ENCODE measurements around the gene RFTN1.

Gene RFTN1

GRCh38 chr3:16474920-16475319, 38.6 kb downstream of the RFTN1 start:
- DNase-seq (ENCODE audit: extremely low spot score, insufficient read length, low read depth) (no peak), FAIRE-seq (peak; percentile 18)

GRCh38 chr3:16474216-16474615, 39.3 kb downstream of the RFTN1 start:
- DNase-seq (ENCODE audit: extremely low spot score, insufficient read length, low read depth) (no peak), FAIRE-seq (no peak)

GRCh38 chr3:16472593-16472992, 40.9 kb downstream of the RFTN1 start:
- DNase-seq (ENCODE audit: extremely low spot score, insufficient read length, low read depth): no peak
- FAIRE-seq: no peak

GRCh38 chr3:16471897-16472296, 41.6 kb downstream of the RFTN1 start:
- no peak for FAIRE-seq

GRCh38 chr3:16470590-16470989, 42.9 kb downstream of the RFTN1 start:
- no peak for DNase-seq (ENCODE audit: extremely low spot score, insufficient read length, low read depth)
- FAIRE-seq: no peak

More at GRCh38 chr3:16471897-16472296, 41.6 kb downstream of the RFTN1 start:
- DNase-seq (ENCODE audit: extremely low spot score, insufficient read length, low read depth): no peak

- DNase-seq (ENCODE audit: extremely low spot score, insufficient read length, low read depth): no peak
- no peak for FAIRE-seq
These were observed 45.0 kb downstream of the RFTN1 start for GRCh38 chr3:16468336-16469098.

GRCh38 chr3:16468002-16468335, 45.5 kb downstream of the RFTN1 start:
- DNase-seq (ENCODE audit: extremely low spot score, insufficient read length, low read depth) (no peak), FAIRE-seq (no peak)

- FAIRE-seq: peak; percentile 93
These were observed 46.1 kb downstream of the RFTN1 start for GRCh38 chr3:16467393-16467792.

GRCh38 chr3:16466822-16467221, 46.7 kb downstream of the RFTN1 start:
- no peak for DNase-seq (ENCODE audit: extremely low spot score, insufficient read length, low read depth)
- FAIRE-seq: no peak

More at GRCh38 chr3:16467393-16467792, 46.1 kb downstream of the RFTN1 start:
- peak; percentile 32 for DNase-seq (ENCODE audit: extremely low spot score, insufficient read length, low read depth)

- DNase-seq (ENCODE audit: extremely low spot score, insufficient read length, low read depth) (no peak), FAIRE-seq (no peak)
These were observed 48.9 kb downstream of the RFTN1 start for GRCh38 chr3:16464511-16465148.

GRCh38 chr3:16463914-16464313, 49.6 kb downstream of the RFTN1 start:
- FAIRE-seq: no peak

GRCh38 chr3:16463119-16463518, 50.4 kb downstream of the RFTN1 start:
- FAIRE-seq: no peak
- DNase-seq (ENCODE audit: extremely low spot score, insufficient read length, low read depth): no peak

More at GRCh38 chr3:16463914-16464313, 49.6 kb downstream of the RFTN1 start:
- DNase-seq (ENCODE audit: extremely low spot score, insufficient read length, low read depth): no peak

GRCh38 chr3:16462679-16463078, 50.8 kb downstream of the RFTN1 start:
- FAIRE-seq: no peak
- no peak for DNase-seq (ENCODE audit: extremely low spot score, insufficient read length, low read depth)

- no peak for FAIRE-seq
- DNase-seq (ENCODE audit: extremely low spot score, insufficient read length, low read depth): no peak
These were observed 51.8 kb downstream of the RFTN1 start for GRCh38 chr3:16461463-16462245.

GRCh38 chr3:16460886-16461285, 52.6 kb downstream of the RFTN1 start:
- FAIRE-seq: no peak
- DNase-seq (ENCODE audit: extremely low spot score, insufficient read length, low read depth): no peak

GRCh38 chr3:16460273-16460672, 53.2 kb downstream of the RFTN1 start:
- DNase-seq (ENCODE audit: extremely low spot score, insufficient read length, low read depth) (no peak), FAIRE-seq (no peak)

- FAIRE-seq (no peak), DNase-seq (ENCODE audit: extremely low spot score, insufficient read length, low read depth) (no peak)
These were observed 56.6 kb downstream of the RFTN1 start for GRCh38 chr3:16456784-16457415.

- no peak for FAIRE-seq
- DNase-seq (ENCODE audit: extremely low spot score, insufficient read length, low read depth): no peak
These were observed 57.5 kb downstream of the RFTN1 start for GRCh38 chr3:16455966-16456365.

GRCh38 chr3:16455001-16455400, 58.5 kb downstream of the RFTN1 start:
- FAIRE-seq: no peak

GRCh38 chr3:16452261-16452660, 61.2 kb downstream of the RFTN1 start:
- DNase-seq (ENCODE audit: extremely low spot score, insufficient read length, low read depth): no peak
- FAIRE-seq: no peak

More at GRCh38 chr3:16455001-16455400, 58.5 kb downstream of the RFTN1 start:
- DNase-seq (ENCODE audit: extremely low spot score, insufficient read length, low read depth): no peak

All from GM18507 (cell line).